Astrocyte (in vitro differentiated cells and primary cell): ENCODE measurements around the gene TRIM10. TPM values are rescaled to one million over a fixed set of nuclear protein-coding genes. Genes with fewer than 3 reads are reported as not detected.
A peak's percentile ranks its signal among the peaks of the same experiment; 100 is the strongest.

Experiments used
- DNase-seq: peaks from one replicate; pipeline ENCODE4 v3.0.0-alpha.2; 2010; ENCODE audit warnings: low read depth
- FAIRE-seq: peaks from 2 replicates; lab custom pipeline; 2011; peaks lifted over from hg19 to GRCh38; lab: Jason Lieb, UNC
- H2AFZ ChIP-seq: 2 replicates; pipeline ENCODE4 v1.6.0; 2012; ENCODE audit warnings: low read depth, low read length, inconsistent platforms
- H3K27ac ChIP-seq: 2 replicates; pipeline ENCODE4 v1.5.1; 2011; ENCODE audit warnings: low read depth, low read length, inconsistent platforms
- H3K27me3 ChIP-seq: 2 replicates; pipeline ENCODE4 v1.6.0; 2011; ENCODE audit warnings: low read length, inconsistent platforms; ENCODE audit not compliant: insufficient read depth
- H3K36me3 ChIP-seq: 2 replicates; pipeline ENCODE4 v1.5.1; 2011; ENCODE audit warnings: low read length, inconsistent platforms; ENCODE audit not compliant: insufficient read depth
- H3K4me1 ChIP-seq: 2 replicates; pipeline ENCODE4 v1.5.1; 2011; ENCODE audit warnings: low read length, inconsistent platforms; ENCODE audit not compliant: insufficient read depth
- H3K4me2 ChIP-seq: 2 replicates; pipeline ENCODE4 v1.6.0; 2012; ENCODE audit warnings: low read length, inconsistent platforms
- H3K4me3 ChIP-seq: 2 replicates; pipeline ENCODE4 v1.5.1; 2011; ENCODE audit warnings: low read depth, mild to moderate bottlenecking, low read length, inconsistent platforms; ENCODE audit not compliant: insufficient read depth
- H3K79me2 ChIP-seq: 2 replicates; pipeline ENCODE4 v1.6.0; 2012; ENCODE audit warnings: mild to moderate bottlenecking, low read length, inconsistent platforms; ENCODE audit not compliant: insufficient read depth
- H3K9ac ChIP-seq: 2 replicates; pipeline ENCODE4 v1.6.0; 2012; ENCODE audit warnings: mild to moderate bottlenecking, low read length, inconsistent platforms
- H3K9me3 ChIP-seq: 2 replicates; pipeline ENCODE4 v1.5.1; 2012; ENCODE audit warnings: low read depth, mild to moderate bottlenecking, low read length, inconsistent platforms; ENCODE audit not compliant: insufficient read depth
- H4K20me1 ChIP-seq: 2 replicates; pipeline ENCODE4 v1.6.0; 2012; ENCODE audit warnings: low read length, inconsistent platforms; ENCODE audit not compliant: insufficient read depth
- H3K27ac Mint-ChIP-seq: one replicate; pipeline ENCODE4 v1.8.0; 2021; ENCODE audit warnings: mild to moderate bottlenecking, mixed read lengths; ENCODE audit not compliant: unreplicated experiment
- H3K27me3 Mint-ChIP-seq: one replicate; pipeline ENCODE4 v1.8.0; 2021; ENCODE audit warnings: low read depth, mixed read lengths; ENCODE audit not compliant: unreplicated experiment
- H3K36me3 Mint-ChIP-seq: one replicate; pipeline ENCODE4 v1.8.0; 2021; ENCODE audit warnings: low read depth, mixed read lengths; ENCODE audit not compliant: unreplicated experiment
- H3K4me1 Mint-ChIP-seq: one replicate; pipeline ENCODE4 v1.8.0; 2021; ENCODE audit warnings: low read depth, mixed read lengths; ENCODE audit not compliant: unreplicated experiment
- H3K4me3 Mint-ChIP-seq: one replicate; pipeline ENCODE4 v1.8.0; 2021; ENCODE audit warnings: mild to moderate bottlenecking, moderate library complexity, mixed read lengths; ENCODE audit not compliant: unreplicated experiment
- H3K9me3 Mint-ChIP-seq: one replicate; pipeline ENCODE4 v1.8.0; 2021; ENCODE audit warnings: mild to moderate bottlenecking, mixed read lengths; ENCODE audit not compliant: unreplicated experiment
- EZH2 ChIP-seq: IDR thresholded peaks from 2 replicates; pipeline ENCODE4 v1.6.1; 2012; ENCODE audit warnings: mild to moderate bottlenecking, low read length, inconsistent platforms; ENCODE audit not compliant: insufficient read depth
- total RNA-seq: library from RNA; stranded (reverse); gene quantifications from 2 replicates; pipeline ENCODE4 v1.2.1, GENCODE V29; 2021
- TF ChIP-seq, protein P1 (sequence below): IDR thresholded peaks from 2 replicates; pipeline ENCODE4 v1.5.1; 2011; ENCODE audit warnings: low read depth, mild to moderate bottlenecking, inconsistent platforms, low read length, moderate library complexity; ENCODE audit not compliant: insufficient read depth

The TRIM10 gene
- total RNA-seq, 1 donor from 2014 or later = not detected

- Histone ChIP-seq H3K4me3 (no peak overlapping the region), H3K4me1 (peaks cover 18% of the 10 kb centered on the region), H2AFZ (no peak overlapping the region), H3K79me2 (no peaks in the 10 kb centered on the region), H4K20me1 (no peaks in the 10 kb centered on the region), H3K9ac (no peak overlapping the region), H3K4me2 (no peak overlapping the region), H3K27me3 (peaks cover 4% of the 10 kb centered on the region), H3K27ac (no peak overlapping the region), H3K36me3 (no peaks in the 10 kb centered on the region), H3K9me3 (no peaks in the 10 kb centered on the region)
- H3K4me1 Mint-ChIP-seq = peaks cover 21% of the 10 kb centered on the region
- peak overlapping the region; percentile 86 for H3K27ac Mint-ChIP-seq
- no peak for FAIRE-seq
- no peaks in the 10 kb centered on the region for H3K36me3 Mint-ChIP-seq
- H3K4me3 Mint-ChIP-seq = no peak overlapping the region
- peaks cover 36% of the 10 kb centered on the region for H3K27me3 Mint-ChIP-seq
- no peak for DNase-seq
- no peak for TF ChIP-seq EZH2
- TF ChIP-seq, protein P1, sequence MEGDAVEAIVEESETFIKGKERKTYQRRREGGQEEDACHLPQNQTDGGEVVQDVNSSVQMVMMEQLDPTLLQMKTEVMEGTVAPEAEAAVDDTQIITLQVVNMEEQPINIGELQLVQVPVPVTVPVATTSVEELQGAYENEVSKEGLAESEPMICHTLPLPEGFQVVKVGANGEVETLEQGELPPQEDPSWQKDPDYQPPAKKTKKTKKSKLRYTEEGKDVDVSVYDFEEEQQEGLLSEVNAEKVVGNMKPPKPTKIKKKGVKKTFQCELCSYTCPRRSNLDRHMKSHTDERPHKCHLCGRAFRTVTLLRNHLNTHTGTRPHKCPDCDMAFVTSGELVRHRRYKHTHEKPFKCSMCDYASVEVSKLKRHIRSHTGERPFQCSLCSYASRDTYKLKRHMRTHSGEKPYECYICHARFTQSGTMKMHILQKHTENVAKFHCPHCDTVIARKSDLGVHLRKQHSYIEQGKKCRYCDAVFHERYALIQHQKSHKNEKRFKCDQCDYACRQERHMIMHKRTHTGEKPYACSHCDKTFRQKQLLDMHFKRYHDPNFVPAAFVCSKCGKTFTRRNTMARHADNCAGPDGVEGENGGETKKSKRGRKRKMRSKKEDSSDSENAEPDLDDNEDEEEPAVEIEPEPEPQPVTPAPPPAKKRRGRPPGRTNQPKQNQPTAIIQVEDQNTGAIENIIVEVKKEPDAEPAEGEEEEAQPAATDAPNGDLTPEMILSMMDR = no peak
- H3K9me3 Mint-ChIP-seq = peaks cover 5% of the 10 kb centered on the region
These were observed 5.3 kb downstream of the TRIM10 start for GRCh38 chr6:30155520-30156261.

GRCh38 chr6:30154709-30155519 is 6.1 kb downstream of the TRIM10 start:
- Histone ChIP-seq H3K4me3 (no peak overlapping the region), H4K20me1 (no peaks in the 10 kb centered on the region), H2AFZ (no peak overlapping the region), H3K9me3 (no peaks in the 10 kb centered on the region), H3K27me3 (peaks cover 4% of the 10 kb centered on the region), H3K27ac (no peak overlapping the region), H3K36me3 (no peaks in the 10 kb centered on the region), H3K79me2 (no peaks in the 10 kb centered on the region), H3K9ac (no peak overlapping the region), H3K4me1 (peaks cover 18% of the 10 kb centered on the region), H3K4me2 (peak overlapping the region; percentile 62)
- DNase-seq (peak; percentile 69), FAIRE-seq (peak; percentile 34)
- TF ChIP-seq, protein P1 = no peak
- no peak for TF ChIP-seq EZH2
- Mint-ChIP-seq H3K4me1 (peaks cover 26% of the 10 kb centered on the region), H3K9me3 (peaks cover 5% of the 10 kb centered on the region), H3K27me3 (peaks cover 36% of the 10 kb centered on the region), H3K4me3 (no peak overlapping the region), H3K36me3 (no peaks in the 10 kb centered on the region), H3K27ac (no peak overlapping the region)
